NCI-H2107 treated with DMSO at 0.1 percent for 48 hours (cell line): ENCODE data around the gene UBN2.
A peak's percentile ranks its signal among the peaks of the same experiment; 100 is the strongest.
"Not testable (repeated sequence)": the region's sequence is repeated elsewhere in the genome, so short reads cannot be mapped to it uniquely, and the experiment has no call there.

Experiments used
- DNase-seq: peaks from one replicate; lab custom pipeline; 2025; ENCODE audit not compliant: unreplicated experiment; lab: John Stamatoyannopoulos, UW

The UBN2 gene

GRCh38 chr7:139294241-139294640 is 63.2 kb downstream of the UBN2 start:
- DNase-seq, result no peak

- no peak for DNase-seq
These were observed 64.0 kb downstream of the UBN2 start for GRCh38 chr7:139294951-139295575.

- DNase-seq, result no peak
These were observed 66.8 kb downstream of the UBN2 start for GRCh38 chr7:139297795-139298194.

DNA sequence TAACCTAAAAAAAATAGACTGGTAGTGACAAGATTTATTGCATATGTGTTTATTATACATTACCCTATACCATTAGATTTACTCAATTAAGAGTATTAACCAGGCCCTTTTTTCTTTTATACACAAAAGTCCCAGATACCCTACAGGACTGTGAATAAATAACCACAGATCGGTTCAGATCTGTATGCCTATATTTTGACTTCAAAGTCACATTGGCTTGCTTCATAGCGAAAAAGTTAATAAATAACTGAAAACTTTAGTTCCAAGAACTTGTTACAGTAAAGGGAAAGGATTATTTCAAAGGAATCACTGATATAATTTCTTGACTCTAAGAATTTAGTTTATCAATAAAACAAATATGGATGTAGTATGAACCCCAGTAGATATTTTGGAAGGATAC is 68.3 kb downstream of the UBN2 start:
- no peak for DNase-seq

DNA sequence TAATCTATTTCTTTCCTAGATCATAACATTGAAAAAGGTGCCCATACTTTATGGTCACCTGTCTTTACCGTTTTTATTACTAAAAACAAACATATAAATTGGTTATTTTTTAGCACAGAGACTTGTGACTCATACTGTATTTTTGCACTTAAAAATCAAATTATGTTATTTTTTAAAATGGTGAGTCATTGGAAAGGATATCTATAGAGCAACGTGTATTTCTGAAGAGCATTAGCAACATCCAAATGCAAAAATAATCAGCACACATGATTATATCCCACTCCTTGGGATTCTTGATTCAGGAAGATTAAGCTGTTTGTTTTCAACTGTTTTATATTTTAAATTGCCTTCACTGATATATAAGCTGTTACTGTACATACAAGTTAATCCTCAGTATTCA is 69.4 kb downstream of the UBN2 start:
- DNase-seq, result no peak

GRCh38 chr7:139304517-139304916 is 73.5 kb downstream of the UBN2 start:
- DNase-seq, result no peak

- no peak for DNase-seq
These were observed 87.0 kb downstream of the UBN2 start for GRCh38 chr7:139317939-139318505.

DNA sequence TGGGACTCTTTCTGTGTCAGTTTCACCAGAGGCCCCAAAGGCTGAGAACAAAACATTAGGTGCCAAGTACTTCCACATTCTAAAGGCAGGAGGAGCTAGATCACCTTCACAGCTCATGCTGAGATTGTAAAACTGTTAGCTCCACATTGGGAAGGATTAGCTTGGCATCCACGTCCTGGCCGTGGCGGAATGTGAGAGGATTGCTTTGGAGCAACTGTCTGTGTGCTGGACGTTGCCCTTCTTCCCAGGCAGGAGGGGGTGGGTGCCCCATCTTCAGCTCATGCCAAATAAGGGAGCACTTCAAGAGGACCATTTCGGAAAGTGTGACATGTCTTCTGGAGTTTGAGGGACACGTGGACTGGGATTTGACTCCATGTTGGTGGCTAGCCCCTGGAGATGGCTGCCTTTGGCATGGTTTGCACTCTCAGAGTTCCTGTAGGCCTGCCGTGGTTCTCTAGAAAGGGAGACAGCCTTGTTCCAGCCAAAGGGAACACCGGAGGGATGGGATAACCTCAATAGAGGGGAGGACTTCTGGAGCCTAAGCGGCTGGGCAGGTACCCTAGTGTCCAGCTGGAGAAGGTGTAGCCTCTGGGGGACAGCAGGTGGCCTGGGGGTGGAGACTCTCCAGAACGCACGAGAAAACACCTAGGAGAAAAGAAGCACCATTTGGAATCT is 90.2 kb downstream of the UBN2 start:
- DNase-seq, result no peak

DNA sequence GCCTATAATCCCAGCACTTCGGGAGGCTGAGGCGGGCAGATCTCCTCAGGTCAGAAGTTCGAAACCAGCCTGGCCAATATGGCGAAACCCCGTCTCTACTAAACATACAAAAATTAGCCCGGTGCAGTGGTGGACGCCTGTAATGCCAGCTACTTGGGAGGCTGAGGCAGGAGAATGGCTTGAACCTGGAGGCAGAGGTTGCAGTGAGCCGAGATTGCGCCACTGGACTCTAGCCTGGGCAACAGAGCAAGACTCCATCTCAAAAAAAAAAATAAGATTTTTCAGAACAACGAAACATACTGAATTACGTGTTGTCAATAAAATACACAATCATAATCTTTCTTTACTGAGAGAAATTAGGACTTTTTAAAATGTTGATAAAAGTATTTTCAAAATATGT is 93.7 kb downstream of the UBN2 start:
- not testable (repeated sequence) for DNase-seq

GRCh38 chr7:139328375-139328774 is 97.3 kb downstream of the UBN2 start:
- DNase-seq, result no peak

GRCh38 chr7:139329119-139329518 is 98.1 kb downstream of the UBN2 start:
- DNase-seq, result no peak

DNA sequence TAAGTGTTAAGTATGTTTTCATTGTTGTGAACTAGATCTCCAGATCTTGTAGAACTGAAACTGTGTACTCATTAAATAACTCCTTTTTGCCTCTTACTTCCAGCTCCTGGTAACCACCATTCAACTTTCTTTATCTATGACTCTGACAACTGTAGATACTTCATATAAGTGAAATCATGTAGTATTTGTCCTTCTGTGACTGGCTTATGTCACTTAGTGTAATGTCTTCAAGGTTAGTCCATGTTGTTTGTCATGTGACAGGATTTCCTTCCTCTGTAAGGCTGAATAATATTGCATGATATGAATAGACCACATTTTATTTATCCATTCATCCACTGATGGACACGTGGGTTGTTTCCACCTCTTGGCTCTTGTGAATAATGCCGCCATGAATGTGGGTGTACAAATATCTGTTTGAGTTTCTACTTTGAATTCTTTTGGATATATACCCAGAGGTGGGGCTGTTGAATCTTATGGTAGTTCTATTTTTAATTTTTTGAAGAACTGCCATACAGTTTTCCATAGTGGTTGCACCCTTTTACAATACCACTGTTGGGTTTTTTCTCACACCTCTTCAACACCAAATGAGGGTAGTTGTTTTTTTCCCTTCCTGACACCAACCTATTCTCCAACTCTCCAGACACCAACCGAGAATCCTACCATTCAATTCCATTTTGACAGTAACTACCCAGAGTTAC is 99.4 kb downstream of the UBN2 start:
- DNase-seq, result no peak

GRCh38 chr7:139332697-139333359 is 101.8 kb downstream of the UBN2 start:
- DNase-seq, result no peak

DNA sequence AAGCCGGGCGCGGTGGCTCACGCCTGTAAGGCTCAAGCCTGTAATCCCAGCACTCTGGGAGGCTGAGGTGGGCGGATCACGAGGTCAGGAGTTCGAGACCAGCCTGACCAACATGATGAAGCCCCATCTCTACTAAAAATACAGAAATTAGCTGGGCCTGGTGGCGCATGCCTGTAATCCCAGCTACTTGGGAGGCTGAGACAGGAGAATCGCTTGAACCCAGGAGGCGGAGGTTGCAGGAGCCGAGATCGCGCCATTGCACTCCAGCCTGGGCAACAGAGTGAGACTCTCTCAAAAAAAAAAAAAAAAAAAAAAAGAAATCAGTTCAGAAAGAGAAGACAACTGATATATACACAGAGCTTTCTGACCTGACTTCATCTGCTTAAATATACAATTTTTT is 102.4 kb downstream of the UBN2 start:
- DNase-seq, result not testable (repeated sequence)

- no peak for DNase-seq
These were observed 103.5 kb downstream of the UBN2 start for GRCh38 chr7:139334399-139335150.

GRCh38 chr7:139339025-139339424 is 108.0 kb downstream of the UBN2 start:
- no peak for DNase-seq

DNA sequence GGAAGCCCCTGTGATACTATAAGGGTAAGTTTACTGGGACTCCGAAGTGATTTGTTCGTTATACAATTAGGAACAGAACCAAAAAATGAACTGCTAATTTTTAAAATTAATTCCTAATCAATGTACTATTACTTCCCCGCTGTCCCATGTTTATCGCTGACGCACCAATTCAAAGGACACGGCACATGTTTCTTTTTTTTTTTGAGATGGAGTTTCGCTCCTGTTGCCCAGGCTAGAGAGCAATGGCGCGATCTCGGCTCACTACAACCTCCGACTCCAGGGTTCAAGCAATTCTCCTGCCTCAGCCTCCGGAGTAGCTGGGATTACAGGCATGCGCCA is 108.6 kb downstream of the UBN2 start:
- DNase-seq, result no peak

DNA sequence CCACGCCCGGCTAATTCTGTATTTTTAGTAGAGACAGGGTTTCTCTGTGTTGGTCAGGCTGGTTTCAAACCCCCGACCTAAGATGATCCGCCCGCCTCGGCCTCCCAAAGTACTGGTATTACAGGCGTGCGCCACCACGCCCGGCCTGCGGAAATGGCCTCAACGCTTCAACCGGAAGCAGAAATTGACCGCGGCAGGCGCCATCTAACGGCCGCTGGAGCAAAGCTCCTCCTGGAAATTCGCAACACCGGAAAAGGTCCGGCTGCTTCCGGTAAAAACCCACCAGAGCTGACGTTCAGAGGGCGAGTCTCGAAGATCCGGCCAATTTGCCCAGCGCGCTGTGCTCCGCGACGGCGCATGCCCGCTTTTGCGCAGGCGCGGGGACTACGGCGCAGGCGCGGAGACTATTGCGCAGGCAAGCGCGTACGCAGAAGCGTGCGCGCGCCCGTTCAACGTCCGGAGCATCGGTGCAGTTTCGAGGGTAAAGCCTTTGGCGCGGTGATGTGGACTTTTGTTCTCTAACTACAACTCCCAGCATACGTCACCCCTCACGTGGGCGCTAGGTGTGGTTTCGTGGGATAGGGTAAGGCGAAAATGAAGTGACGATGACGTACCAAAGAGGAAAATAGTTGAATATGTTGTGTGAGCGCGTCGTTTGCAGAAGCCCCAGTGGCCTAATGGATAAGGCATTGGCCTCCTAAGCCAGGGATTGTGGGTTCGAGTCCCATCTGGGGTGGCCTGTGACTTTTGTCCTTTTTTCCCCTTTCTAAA is 109.2 kb downstream of the UBN2 start:
- peak; percentile 99 for DNase-seq

- no peak for DNase-seq
These were observed 109.7 kb downstream of the UBN2 start for GRCh38 chr7:139340808-139341057.

DNA sequence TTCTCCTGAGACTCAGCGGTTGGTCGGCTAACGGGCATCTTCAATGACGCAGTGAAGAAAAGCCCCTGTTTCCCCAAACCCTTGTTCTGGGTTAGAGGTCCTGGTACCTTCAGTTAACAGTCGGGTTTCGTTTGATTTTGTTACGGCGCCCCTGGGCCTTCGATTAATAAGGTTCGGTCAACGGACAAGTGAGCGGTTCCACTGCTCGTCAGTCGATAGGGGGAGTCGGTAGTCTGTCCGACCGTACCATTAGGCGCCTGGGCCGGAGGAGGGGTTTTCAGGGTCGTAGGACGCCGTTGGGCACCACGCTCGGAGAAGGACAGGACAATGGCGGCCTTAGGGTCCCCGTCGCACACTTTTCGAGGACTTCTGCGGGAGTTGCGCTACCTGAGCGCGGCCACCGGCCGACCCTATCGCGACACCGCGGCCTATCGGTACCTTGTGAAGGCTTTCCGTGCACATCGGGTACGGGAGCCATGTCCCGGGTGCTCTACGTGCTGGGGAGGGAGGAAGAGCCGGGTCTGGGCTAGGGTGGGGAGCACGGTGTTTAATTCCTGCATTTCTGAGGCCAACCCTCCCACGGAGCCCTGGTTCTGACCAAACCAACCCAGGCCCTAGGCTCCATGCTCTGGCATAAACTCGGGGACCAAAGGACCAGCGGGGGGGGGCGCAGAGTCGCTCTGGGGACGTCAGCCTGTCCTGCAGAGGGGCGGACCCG is 110.2 kb downstream of the UBN2 start, which contains the start of gene FMC1:
TSS of gene FMC1 (plus strand) at position 280 of the 718 bp plus-strand sequence. CDS start at position 328, 48 bp downstream.
- DNase-seq, result peak; percentile 94
